GM12801 (cell line): ENCODE measurements around the gene NUDT15.

Source experiments
- CTCF ChIP-seq: IDR thresholded peaks from one replicate; pipeline ENCODE4 v1.5.1; 2011; ENCODE audit warnings: control low read depth; ENCODE audit not compliant: insufficient read length; ENCODE audit errors: extremely low read depth

NUDT15 gene

GRCh38 chr13:48018637-48019036 is 18.9 kb upstream of the NUDT15 start:
- no peak for TF ChIP-seq CTCF

GRCh38 chr13:48019796-48020195 is 17.7 kb upstream of the NUDT15 start:
- TF ChIP-seq CTCF = no peak

GRCh38 chr13:48028066-48028465 is 9.5 kb upstream of the NUDT15 start:
- TF ChIP-seq CTCF = no peak

- TF ChIP-seq CTCF = no peak
Measured at GRCh38 chr13:48029859-48030258, 7.7 kb upstream of the NUDT15 start.

GRCh38 chr13:48038761-48039160 is 1.2 kb downstream of the NUDT15 start:
- no peak for TF ChIP-seq CTCF

GRCh38 chr13:48040049-48040448 is 2.5 kb downstream of the NUDT15 start:
- TF ChIP-seq CTCF = no peak

GRCh38 chr13:48040896-48041295 is 3.4 kb downstream of the NUDT15 start:
- TF ChIP-seq CTCF = no peak

GRCh38 chr13:48042894-48043293 is 5.4 kb downstream of the NUDT15 start:
- TF ChIP-seq CTCF = no peak
